Fibroblast of the aortic adventitia (primary cell): Measurements from ENCODE around the gene POT1. TPM values are rescaled to one million over a fixed set of nuclear protein-coding genes. Genes with fewer than 3 reads are reported as not detected.
A peak's percentile ranks its signal among the peaks of the same experiment; 100 is the strongest.

Source experiments
- DNase-seq: peaks from one replicate; pipeline ENCODE4 v3.0.0-alpha.2; 2010; ENCODE audit warnings: low read depth
- H3K4me3 ChIP-seq: 2 replicates; pipeline ENCODE4 v1.5.1; 2011; ENCODE audit warnings: low read depth, mild to moderate bottlenecking, control low read depth, low read length, moderate library complexity
- CTCF ChIP-seq: IDR thresholded peaks from 2 replicates; pipeline ENCODE4 v1.5.1; 2011; ENCODE audit warnings: mild to moderate bottlenecking, low read length, control low read depth, inconsistent platforms; ENCODE audit not compliant: insufficient read depth
- total RNA-seq: library from RNA; depleted of rRNA; stranded (reverse); fragments of >200 nt; gene quantifications from 2 replicates; pipeline ENCODE4 v1.2.3, GENCODE V29; 2012; ENCODE audit warnings: low replicate concordance

The POT1 gene
- total RNA-seq, 1 donor, result 45.8 TPM

GRCh38 chr7:124943472-124943871 is 13.8 kb upstream of the POT1 start:
- no peak for TF ChIP-seq CTCF
- no peak overlapping the region for H3K4me3 ChIP-seq
- DNase-seq, result peak; percentile 18

- no peak overlapping the region for H3K4me3 ChIP-seq
- DNase-seq, result no peak
- TF ChIP-seq CTCF, result no peak
Measured at GRCh38 chr7:124942399-124942798, 12.8 kb upstream of the POT1 start.

- no peak overlapping the region for H3K4me3 ChIP-seq
- no peak for TF ChIP-seq CTCF
- DNase-seq, result peak; percentile 63
Measured at GRCh38 chr7:124940306-124940705, 10.7 kb upstream of the POT1 start.

GRCh38 chr7:124938128-124938527 is 8.5 kb upstream of the POT1 start:
- TF ChIP-seq CTCF, result no peak
- H3K4me3 ChIP-seq, result no peak overlapping the region
- DNase-seq, result no peak

GRCh38 chr7:124937076-124937475 is 7.5 kb upstream of the POT1 start:
- H3K4me3 ChIP-seq, result no peak overlapping the region
- no peak for DNase-seq
- TF ChIP-seq CTCF, result no peak

GRCh38 chr7:124934841-124935240 is 5.2 kb upstream of the POT1 start:
- H3K4me3 ChIP-seq, result no peak overlapping the region
- TF ChIP-seq CTCF, result no peak
- DNase-seq, result no peak
